ENCODE measurements around the gene MTMR12. TPM values are rescaled to one million over a fixed set of nuclear protein-coding genes. Genes with fewer than 3 reads are reported as not detected.
"Not testable (repeated sequence)": the region's sequence is repeated elsewhere in the genome, so short reads cannot be mapped to it uniquely, and the experiment has no call there.

The MTMR12 gene
- total and polyA plus RNA-seq, 2 experiments from 2014 or later: 18.3 to 51.6 TPM

DNA sequence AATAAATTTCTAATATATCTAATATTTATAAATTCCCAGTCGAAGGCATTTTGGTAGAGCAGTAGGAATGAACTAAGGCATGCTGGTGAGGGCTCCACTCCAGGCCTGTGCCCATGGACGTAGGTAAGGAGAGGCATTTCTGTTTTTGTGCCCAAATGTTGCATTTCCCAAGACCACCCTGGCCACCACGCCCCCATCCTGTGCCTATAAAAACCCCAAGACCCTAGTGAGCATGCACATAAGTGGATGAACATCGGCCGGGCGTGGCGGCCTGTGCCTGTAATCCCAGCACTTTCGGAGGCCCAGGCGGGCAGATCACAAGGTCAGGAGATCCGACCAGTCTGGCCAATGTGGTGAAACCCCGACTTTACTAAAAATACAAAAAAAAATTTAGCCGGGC, 10.1 kb upstream of the MTMR12 start:
- H3K4me3 Mint-ChIP-seq: no peak overlapping the region
- Histone ChIP-seq H3K27ac (ENCODE audit: low read depth) (no peak overlapping the region), H3F3A (replicated peaks; ENCODE audit: low read depth) (no peaks in the 10 kb centered on the region), H3K79me2 (replicated peaks; ENCODE audit: insufficient read depth) (no peaks in the 10 kb centered on the region), H3K4me3 (no peak overlapping the region), H4K20me1 (replicated peaks; ENCODE audit: insufficient read depth) (no peaks in the 10 kb centered on the region), H3K9me2 (ENCODE audit: insufficient read depth) (no peaks in the 10 kb centered on the region), H3K4me2 (no peak overlapping the region), H3K4me1 (ENCODE audit: insufficient read depth) (no peaks in the 10 kb centered on the region), H3K27me3 (ENCODE audit: insufficient read depth) (no peaks in the 10 kb centered on the region), H3K36me3 (ENCODE audit: insufficient read depth) (no peaks in the 10 kb centered on the region), H2AFZ (no peak overlapping the region)
- peaks cover 10% of the 10 kb centered on the region for H3K27me3 Mint-ChIP-seq (ENCODE audit: insufficient read depth, low read depth, poor library complexity)
- H3K36me3 Mint-ChIP-seq (ENCODE audit: low read depth): no peaks in the 10 kb centered on the region; the same call in 2 of the 3 replicates
- TF ChIP-seq ZNF462 (CRISPR knock-in tag; IDR thresholded peaks at IDR 0.05) (no peak), CTCF (conservative IDR thresholded peaks at IDR 0.05; ENCODE audit: low read depth in 2 of 2) (no peak), ZNF114 (CRISPR knock-in tag; IDR thresholded peaks at IDR 0.05) (no peak), EZH2phosphoT487 (IDR thresholded peaks at IDR 0.05; ENCODE audit: unreplicated experiment) (no peak), EZH2 (IDR thresholded peaks at IDR 0.05; ENCODE audit: low read depth, unreplicated experiment) (no peak), ZNF331 (CRISPR knock-in tag; IDR thresholded peaks at IDR 0.05; ENCODE audit: low read depth) (no peak), JUNB (IDR thresholded peaks at IDR 0.05; ENCODE audit: unreplicated experiment) (no peak)
- TF ChIP-seq, protein P1, sequence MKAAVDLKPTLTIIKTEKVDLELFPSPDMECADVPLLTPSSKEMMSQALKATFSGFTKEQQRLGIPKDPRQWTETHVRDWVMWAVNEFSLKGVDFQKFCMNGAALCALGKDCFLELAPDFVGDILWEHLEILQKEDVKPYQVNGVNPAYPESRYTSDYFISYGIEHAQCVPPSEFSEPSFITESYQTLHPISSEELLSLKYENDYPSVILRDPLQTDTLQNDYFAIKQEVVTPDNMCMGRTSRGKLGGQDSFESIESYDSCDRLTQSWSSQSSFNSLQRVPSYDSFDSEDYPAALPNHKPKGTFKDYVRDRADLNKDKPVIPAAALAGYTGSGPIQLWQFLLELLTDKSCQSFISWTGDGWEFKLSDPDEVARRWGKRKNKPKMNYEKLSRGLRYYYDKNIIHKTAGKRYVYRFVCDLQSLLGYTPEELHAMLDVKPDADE (IDR thresholded peaks at IDR 0.05): no peak
- TF ChIP-seq, protein P2, sequence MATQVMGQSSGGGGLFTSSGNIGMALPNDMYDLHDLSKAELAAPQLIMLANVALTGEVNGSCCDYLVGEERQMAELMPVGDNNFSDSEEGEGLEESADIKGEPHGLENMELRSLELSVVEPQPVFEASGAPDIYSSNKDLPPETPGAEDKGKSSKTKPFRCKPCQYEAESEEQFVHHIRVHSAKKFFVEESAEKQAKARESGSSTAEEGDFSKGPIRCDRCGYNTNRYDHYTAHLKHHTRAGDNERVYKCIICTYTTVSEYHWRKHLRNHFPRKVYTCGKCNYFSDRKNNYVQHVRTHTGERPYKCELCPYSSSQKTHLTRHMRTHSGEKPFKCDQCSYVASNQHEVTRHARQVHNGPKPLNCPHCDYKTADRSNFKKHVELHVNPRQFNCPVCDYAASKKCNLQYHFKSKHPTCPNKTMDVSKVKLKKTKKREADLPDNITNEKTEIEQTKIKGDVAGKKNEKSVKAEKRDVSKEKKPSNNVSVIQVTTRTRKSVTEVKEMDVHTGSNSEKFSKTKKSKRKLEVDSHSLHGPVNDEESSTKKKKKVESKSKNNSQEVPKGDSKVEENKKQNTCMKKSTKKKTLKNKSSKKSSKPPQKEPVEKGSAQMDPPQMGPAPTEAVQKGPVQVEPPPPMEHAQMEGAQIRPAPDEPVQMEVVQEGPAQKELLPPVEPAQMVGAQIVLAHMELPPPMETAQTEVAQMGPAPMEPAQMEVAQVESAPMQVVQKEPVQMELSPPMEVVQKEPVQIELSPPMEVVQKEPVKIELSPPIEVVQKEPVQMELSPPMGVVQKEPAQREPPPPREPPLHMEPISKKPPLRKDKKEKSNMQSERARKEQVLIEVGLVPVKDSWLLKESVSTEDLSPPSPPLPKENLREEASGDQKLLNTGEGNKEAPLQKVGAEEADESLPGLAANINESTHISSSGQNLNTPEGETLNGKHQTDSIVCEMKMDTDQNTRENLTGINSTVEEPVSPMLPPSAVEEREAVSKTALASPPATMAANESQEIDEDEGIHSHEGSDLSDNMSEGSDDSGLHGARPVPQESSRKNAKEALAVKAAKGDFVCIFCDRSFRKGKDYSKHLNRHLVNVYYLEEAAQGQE (IDR thresholded peaks at IDR 0.05; ENCODE audit: unreplicated experiment): no peak
- H3K4me1 Mint-ChIP-seq: peaks cover 2% of the 10 kb centered on the region; the same call in 1 of the 3 replicates
- H3K27ac Mint-ChIP-seq: no peak overlapping the region
- DNase-seq (ENCODE audit: low spot score) (no peak), ATAC-seq (no peak)
- H3K9me3 Mint-ChIP-seq: peaks cover 5% of the 10 kb centered on the region; the same call in 2 of the 3 replicates

- not testable (repeated sequence) for H2AFZ ChIP-seq; H3K27me3 Mint-ChIP-seq (ENCODE audit: insufficient read depth, low read depth, poor library complexity); H3F3A ChIP-seq (replicated peaks; ENCODE audit: low read depth); H3K4me1 ChIP-seq (ENCODE audit: insufficient read depth); H3K9me2 ChIP-seq (ENCODE audit: insufficient read depth); H3K9me3 Mint-ChIP-seq; H3K27ac ChIP-seq (ENCODE audit: low read depth); H3K4me1 Mint-ChIP-seq; DNase-seq (ENCODE audit: low spot score); H3K36me3 Mint-ChIP-seq (ENCODE audit: low read depth); ATAC-seq; H4K20me1 ChIP-seq (replicated peaks; ENCODE audit: insufficient read depth); H3K4me3 ChIP-seq; H3K4me3 Mint-ChIP-seq; H3K4me2 ChIP-seq; H3K27ac Mint-ChIP-seq; H3K36me3 ChIP-seq (ENCODE audit: insufficient read depth); H3K27me3 ChIP-seq (ENCODE audit: insufficient read depth); H3K79me2 ChIP-seq (replicated peaks; ENCODE audit: insufficient read depth)
Measured at GRCh38 chr5:32321787-32322186, 9.0 kb upstream of the MTMR12 start.

Data from GM23338 (cell line).